Left forelimb (tissue), 1 donor: Measurements from ENCODE around the gene PARD3.
"Not testable (repeated sequence)": the region's sequence is repeated elsewhere in the genome, so short reads cannot be mapped to it uniquely, and the experiment has no call there.

Source experiments
- DNase-seq: peaks from one replicate; pipeline ENCODE4 v3.0.0-alpha.2; 2018; ENCODE audit warnings: low spot score

Gene PARD3

DNA sequence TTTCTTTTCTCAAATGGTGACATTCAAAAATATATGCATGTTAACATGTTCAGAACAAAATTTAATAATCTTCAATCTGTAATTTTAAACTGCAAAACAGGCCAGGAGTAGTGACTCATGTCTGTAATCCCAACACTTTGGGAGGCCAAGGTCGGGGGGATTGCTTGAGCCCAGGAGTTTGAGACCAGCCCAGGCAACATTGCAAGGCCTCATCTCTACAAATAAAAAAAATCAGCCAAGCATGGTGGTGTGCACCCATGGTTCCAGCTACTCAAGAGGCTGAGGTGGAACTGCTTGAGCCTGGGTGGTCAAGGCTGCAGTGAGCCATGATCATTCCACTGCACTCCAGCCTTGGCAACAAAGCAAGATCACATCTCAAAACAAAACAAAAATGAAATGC, 394.3 kb downstream of the PARD3 start:
- DNase-seq, result no peak

DNA sequence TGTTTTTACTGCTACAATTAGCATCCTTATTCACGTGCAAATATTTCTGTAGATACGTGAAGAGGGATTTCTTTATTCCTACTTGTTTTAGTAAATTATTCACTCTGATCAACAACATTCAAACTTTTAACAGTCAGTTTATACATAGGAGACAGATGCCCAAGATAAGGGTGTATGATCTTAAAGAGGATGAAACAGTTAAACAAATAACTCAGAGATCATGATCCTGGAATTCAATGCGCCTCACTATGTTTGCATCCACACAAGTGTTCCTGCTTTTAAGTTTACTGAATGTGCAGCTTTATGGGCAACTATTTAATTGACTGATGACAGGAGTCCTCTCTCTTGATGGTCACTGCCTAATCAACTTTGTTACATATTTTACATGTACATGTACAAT, 394.8 kb downstream of the PARD3 start:
- no peak for DNase-seq

DNA sequence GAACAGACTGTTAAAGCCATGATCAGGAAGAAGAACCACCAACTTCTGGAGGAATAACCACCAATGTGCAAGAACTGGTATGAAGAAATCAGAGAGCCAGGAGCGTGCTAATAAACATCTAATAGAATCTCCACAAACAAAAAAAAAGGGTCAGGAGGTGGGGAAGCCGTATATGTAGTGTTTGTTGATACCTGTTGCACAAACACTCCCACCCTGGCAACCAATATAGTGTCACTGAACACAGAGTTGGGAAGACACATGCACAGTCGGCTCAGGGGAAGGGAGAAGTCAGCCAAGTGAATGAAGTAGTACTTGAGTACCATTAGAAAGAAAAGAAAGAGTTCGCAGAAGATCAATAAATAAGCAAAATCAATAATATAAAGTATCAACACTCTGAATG, 400.1 kb downstream of the PARD3 start:
- no peak for DNase-seq

DNA sequence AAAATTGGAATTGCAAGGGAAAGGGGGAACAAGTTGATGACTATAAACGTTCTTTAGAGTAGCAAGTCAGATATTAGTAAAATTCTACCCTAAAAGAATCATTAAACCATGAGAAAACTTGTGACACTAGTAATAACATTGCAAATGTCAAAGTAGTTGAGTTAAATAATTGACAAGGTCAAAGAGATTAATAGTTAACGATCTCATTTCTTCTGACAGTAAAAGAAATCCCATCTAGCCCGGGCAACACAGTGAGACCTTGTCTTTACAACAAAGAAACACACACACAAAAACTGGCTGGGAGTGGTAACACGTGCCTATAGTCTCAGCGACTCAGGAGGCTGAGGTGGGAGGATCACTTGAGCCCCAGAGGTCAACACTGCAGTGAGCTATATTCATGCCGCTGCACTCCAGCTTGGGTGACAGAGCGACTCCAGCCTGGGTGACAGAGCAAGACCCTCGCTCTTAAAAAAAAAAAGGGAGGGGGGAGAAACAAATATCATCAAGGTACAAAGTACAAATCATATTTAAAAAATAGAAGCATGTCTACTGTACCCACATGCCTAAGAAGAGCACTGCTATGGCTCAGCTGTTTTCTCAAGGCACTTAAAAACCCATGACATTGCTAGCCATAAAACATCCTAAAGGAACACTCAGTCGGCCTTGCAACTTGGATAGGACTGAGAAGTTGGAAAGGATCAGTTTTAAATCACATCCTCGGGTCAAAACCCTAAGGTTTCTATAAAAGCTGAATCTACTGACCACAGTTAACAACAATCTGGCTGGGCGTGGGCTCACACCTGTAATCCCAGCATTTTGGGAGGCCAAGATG, 401.1 kb downstream of the PARD3 start:
- DNase-seq, result no peak

DNA sequence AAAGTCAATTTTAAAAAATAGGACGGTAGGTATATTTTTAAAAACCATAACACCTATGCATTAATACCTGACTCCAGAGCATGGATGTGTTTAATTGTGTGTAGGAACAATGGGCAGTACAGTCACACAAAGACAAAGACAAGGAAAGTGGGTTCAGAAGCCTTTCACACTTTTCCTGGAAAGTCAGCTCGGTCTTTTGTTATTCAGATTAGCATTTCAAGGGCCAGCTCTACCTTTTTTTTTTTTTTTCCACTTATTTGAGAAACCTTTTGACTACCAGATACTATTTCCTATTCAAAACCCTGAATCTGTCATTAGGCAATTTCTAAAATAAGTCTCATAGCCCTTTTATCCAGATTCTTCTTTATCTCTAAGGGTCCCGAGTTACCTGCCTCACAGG, 401.9 kb downstream of the PARD3 start:
- no peak for DNase-seq

DNA sequence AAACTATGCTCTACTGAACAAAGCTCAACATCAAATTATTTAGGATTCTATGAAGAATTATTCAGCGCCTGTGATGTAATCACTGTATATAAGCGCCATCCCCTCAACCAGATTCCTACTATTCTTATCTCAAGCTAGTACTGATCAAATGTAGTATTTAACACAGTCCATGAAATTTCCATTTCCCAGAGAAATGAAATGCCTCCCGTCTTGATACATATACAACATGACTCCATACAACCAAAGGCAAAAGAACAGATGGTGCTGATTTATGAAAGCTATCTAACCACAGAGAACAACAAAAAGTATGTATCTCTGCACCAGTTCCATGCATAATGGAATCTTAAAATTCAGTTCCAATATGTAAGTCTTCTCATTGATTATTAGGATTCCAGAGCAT, 406.1 kb downstream of the PARD3 start:
- DNase-seq, result no peak

DNA sequence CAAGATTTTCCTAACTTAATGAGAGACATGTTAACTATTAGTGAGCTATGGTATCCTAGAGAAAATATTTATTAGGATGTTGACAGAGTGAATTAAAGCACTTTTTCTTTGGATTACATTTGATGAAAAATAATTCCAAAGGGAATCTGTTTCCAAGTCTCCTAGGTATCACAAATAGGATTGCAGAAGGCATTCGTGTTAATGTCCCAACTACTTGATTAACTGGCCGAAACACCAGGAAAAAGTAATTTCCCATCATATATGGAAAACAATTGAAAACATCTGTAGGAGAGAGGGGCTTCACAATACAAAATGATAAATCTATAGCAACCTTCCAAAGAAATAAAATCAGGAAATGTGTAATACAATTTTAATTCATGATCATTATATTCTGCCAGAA, 406.7 kb downstream of the PARD3 start:
- no peak for DNase-seq

DNA sequence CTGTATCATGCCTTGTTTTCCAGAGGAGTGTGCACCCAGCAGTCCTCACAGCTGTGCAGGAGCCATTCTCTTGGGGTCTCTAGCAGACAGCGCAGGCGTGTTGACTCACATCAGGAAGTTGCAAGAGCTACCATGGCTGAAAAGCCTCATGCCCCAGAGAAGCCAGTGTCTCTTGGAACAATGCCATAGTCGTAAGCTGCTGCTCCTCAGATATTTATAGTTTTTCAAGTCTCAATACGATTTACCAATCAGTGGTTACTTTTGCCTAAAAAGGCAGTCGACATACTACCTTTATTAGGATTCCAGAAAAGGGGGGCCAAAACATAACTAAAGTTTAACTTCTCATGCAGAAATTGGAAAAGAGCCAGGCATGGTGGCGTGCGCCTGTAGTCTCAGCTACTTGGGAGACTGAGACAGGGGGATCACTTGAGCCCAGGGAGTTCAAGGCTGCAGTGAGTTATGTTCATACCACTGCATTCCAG, 407.7 kb downstream of the PARD3 start:
- DNase-seq, result no peak

DNA sequence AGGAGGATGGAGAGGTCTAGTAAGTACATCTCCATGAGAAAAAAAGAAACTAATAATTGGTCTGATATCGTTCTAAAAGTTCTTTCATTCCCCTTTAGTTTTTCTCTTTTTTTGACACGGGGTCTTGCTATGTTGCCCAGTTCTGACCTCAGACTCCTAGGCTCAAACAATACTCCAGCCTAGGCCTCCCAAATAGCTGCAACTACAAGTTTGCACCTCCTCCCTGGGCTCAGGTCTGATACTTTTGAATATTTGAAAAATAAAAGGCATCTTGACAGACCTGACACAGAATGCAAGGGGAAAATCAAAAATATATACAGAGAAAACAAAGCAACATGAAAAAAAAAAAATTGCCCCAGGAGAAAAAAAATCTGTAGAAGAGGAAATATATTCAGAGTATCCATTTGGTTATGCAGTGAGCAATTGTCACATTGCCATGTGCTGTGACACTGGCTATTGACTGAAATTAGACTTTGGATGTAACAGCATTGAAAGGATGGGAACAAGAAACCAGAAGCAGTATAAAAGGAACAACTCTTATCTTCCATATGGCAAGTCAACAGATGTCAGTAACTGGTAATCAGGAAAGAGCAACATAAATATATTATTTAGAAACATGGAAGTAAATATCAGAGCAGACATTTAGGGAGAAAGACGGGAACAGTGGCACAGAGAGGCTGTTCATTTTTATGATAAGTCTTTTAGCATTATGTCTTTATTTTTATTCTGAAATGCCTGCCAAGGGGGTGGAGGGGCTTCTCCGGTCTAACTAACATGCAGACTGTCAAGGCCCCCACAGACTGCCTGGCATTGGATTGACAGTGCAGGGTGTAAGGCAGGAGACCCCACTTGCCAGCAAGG, 408.4 kb downstream of the PARD3 start:
- DNase-seq, result no peak

DNA sequence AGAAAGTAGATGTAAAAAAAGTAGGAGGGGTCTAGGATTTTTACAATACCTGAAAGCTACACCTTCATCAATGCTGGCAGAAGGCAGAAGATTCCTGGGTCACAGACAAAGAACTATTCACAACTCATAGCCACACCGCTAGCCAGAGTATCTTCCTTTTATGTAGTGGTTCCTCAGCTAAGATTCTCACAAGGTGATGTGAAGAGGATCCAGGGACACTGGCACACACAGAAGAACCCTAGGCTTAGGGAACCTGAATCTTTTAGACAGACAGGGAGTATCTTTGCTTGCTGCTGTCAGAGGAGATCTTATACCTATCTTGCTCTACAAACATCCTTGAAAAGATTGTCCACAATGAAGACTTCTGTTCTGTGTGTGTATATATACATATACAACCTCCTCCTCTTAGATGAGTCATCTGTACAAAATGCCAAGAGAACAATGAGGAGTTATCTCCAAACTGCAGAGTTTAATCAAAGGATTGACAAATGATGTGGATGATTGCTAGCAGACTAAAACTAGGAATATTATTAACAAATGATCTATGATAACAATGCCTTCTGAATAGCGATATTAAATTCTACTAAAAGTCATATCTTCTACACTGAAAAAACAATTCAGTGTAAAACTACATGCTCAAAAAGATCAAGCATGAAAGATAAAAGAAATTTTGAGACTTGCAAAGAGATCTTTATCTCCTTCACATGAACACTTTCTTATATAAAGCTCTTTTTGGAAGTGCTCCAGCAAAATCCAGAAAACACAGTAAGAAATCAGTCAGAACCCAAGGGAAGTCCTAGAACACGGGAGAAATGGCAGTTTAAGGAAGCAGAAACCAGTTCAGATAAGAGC, 409.3 kb downstream of the PARD3 start:
- no peak for DNase-seq

DNA sequence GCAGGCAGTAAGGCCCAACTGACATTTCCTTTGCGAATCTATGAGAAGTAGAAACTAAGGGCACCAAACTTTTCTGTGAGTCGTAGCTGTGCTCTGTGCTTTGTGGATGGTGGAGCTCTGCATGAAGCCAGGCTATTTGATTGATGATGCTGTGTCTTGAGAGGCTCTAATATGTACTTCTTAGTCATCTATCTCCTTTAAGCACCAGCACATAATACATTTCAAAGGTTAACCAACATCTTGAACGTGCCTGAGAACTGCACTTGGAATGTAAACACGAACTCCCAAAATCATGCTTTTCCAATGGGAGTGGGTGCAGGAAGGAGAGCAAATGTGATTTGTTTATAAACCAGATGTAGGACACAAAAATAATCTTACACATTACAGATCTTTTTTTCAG, 411.6 kb downstream of the PARD3 start:
- DNase-seq, result no peak

DNA sequence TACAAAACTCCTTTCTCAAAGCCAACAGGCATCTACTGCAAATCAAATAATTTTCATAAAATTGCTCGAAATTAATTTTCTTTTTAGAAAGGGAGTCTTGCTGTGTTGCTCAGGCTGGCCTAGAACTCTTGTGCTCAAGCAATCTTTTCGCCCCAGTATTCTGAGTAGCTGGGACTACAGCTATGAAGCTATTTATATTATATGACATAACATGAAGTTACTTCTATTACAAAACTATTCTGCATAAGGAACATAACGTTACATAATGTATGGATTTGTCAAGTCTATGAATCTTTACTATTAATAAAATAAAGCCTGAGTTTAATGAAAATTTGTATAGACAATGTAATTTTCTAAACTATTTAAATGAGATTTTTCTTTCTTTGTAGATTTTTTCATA, 415.0 kb downstream of the PARD3 start:
- DNase-seq, result no peak

DNA sequence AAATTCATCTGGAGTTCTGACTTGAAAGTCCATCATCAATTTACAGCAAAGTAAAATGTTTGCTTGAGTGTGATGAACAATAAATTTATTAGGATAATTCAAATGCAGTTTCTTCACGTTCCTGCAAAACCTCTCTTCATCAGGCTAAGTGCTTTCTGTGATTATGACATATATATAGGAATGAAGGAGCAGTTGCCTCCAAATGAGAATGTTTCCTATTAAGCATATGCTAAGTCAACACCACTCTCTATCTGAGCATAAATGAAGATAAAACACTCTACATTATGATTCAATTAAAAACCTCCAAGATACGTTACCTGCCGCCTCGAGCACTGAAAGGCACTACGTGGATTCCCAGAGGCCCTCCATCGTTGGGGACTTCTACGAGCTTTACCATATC, 416.1 kb downstream of the PARD3 start:
- DNase-seq, result no peak

DNA sequence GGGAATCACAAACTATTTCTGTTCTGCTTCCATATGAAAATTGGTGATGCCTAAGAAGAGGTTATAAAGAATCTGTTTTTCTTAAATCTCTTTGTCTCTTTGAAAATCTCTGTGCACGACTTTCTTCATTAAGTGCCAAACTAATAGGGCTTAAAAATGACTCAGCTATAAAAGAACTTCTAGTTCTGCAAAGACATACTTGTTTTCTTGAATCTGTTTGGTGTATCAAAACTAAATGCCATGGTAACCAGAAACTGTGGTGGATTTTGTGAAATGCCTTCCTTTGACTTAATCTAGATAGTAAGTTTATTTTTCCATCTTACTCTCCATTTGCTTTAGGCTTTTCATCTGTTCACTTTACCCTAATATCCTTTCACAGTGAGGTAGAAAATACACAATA, 417.8 kb downstream of the PARD3 start:
- DNase-seq, result no peak

DNA sequence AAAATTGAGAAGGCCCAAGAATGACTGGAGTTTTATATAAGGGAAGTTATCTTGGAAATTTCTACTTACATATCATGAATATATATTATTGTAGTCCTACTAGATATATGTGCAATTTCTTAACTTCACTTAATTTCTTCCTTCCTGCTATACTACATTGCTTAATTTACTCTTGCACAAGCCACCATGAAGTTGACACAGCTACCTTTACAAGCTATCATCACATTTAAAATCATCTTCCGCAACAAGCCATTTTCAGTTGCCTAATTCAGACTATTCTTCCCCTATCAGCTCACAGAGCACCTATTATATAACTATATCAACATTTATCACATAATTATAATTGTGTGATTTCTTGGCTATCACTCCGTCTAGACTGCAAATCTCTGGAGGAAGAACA, 418.4 kb downstream of the PARD3 start:
- DNase-seq, result no peak

DNA sequence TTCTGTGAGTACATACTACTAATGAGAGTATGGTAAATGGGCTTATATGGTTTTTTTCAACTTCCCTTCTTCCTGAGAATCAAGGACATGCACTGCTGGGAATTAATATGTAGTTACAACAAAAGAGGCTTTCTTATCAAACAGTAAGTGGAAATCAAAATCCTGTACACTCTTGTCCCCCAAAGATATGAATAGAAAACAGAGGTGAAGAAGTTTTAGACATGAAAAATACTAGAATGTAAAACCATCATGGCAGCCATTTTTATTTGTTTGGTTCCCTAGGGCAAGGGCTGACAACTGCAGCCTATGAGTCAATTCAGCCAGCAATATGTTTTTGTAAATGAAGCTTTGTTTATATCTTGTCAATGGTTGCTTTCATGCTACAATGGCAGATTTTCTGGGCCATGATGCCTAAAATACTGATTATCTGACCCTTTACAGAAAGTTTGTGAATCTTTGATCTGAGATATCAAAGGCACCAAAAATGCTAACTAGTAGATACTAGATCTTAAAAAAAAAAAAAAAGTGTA, 422.4 kb downstream of the PARD3 start:
- DNase-seq, result no peak

DNA sequence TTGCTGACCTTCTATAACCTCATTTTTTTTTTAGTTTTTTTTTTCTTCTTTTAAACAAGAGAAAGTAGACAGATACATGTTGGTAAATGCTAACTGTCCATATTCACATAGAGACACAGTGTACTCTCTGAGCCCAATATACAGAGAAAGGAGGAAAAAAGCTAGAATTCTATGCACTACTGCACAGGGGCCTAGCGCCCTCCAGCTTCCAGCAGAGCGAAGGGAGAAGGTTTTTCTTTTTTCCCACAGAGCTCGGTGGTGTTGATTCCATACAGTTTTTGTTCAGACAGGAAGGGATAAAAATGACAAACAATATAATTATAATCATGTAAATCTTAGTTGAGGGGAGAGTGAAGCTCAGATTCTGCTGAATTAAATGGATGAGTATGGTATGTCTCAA, 423.9 kb downstream of the PARD3 start:
- not testable (repeated sequence) for DNase-seq

DNA sequence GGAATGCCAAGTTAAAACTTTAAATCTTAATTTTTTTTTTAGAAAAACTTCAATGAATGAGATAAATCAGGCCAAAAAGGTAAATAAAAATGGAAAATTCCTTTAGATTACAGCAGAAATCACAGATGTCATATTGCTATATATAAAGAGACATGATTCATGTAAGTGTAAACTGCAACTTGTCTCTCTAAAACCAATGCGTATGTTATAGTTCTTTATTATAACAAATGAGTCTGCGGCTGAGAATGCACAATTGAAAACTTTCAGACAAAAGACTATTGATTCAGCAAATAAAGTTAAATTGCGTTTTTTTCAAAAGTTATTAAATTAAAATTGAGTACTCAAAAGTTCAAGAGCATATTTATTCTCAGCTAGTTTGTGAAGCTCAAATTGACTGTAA, 425.3 kb downstream of the PARD3 start:
- no peak for DNase-seq

DNA sequence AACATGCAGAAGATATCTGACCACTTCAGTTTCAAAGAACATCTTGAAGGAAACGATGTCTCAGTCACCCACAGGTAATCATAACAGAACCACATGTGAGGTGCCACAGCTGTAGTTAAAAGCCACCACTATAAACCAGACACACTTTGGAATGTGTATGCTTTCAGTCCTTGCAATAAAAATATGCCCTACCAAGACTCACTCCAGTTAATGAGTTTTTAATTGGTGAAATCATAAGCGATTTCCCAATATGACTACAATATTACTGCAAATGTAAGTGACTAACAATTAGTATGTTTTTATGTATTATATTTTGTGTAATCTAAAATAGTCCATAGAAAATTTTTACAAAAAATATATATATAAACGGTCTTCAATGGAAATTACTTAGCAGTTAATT, 428.2 kb downstream of the PARD3 start:
- DNase-seq, result no peak

DNA sequence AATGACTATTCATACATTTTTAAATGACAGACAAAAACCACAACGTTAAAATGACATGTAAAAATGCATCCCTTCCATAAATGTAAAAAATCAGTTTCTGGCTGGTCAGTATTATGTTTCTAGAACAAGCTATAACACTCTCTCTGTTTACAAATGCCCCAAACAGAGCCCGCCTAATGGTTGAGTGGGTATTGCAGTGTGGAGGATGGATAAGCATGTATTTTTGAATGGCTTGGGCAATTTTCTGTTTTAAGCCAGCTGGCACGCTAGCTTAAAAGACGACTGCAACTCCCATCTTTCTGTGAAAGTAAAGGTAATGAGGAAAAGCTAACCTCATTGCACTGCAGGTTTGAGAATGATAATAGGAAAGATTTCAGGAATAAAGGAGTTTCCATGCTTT, 430.7 kb downstream of the PARD3 start:
- no peak for DNase-seq

DNA sequence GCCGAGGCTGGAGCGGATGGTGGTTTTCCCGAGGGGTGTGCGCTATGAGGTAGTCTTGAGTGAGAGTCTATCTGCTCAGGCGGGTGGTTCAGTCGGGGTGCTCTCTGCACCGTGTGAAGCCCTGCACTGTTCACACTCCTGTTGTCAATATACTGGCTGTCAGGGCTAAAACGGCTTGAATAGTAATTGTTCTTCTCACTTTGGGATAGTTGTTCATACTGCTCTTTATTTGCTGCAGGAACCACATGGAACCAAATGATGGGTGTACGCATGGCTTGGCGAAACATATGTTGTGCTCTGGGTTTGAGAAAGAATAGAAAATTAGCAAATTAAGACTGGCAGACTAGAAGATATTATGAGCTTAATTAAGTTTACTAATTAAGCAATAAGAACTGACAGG, 432.5 kb downstream of the PARD3 start:
- DNase-seq, result no peak

DNA sequence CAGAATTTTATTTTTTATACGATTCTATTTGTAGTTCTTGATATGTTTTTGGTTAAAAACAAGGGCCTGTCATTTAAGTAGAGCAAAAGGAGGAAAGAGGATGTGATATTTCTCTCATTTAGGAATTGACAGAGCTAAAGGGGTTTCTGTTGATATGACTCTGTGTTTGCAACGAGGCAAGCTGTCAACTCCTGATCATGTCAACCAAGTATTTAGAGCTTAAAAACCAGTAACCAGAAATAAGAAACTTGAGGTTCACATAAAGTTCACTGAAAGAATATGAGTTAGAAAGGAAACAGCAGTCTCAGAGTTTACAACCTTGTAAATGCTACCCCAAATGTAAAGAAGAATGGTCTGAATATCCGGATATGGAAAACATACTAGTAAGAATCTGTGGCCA, 434.2 kb downstream of the PARD3 start:
- no peak for DNase-seq
